ENCODE results near the gene SNX17. TPM values are rescaled to one million over a fixed set of nuclear protein-coding genes. Genes with fewer than 3 reads are reported as not detected.
A peak's percentile ranks its signal among the peaks of the same experiment; 100 is the strongest.

The SNX17 gene
- total and polyA plus RNA-seq, 2 of the 13 experiments (the other 11 are each of a cell fraction or from before 2014, with no cell fraction given), result 75.0 to 109 TPM

DNA sequence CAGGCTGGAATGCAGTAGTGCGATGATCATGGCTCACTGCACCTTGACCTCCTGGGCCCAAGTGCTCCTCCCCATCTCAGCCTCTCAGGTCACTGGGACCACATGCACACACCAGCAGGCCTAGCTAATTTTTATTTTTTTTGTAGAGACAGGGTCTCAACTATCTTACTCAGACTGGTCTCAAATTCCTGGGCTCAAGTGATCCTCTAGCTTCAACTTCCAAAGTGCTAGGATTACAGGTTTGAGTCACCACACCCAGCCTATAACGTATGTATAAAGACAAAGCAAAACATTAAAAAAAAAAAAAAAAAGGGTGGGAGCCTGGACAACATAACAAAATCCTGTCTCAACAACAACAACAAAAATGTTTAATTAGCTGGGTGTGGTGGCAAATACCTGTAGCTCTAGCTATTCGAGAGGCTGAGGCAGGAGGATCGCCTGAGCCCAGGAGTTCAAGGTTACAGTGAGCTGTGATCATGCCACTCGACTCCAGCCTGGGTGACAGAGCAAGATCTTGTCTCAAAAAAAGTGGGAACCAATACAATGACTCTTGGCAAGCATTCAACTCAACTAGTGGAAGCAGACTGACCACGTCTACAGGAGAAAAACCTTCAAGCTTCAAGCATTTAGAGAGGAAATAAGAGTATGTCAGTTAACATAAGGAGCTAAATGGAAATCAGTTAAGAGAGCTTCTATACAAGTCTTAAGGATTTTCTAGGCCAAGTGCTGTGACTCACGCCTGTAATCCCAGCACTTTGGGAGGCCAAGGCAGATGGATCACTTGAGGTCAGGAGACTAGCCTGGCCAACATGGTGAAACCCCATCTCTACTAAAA, 16.4 kb upstream of the SNX17 start (continued):
- TF ChIP-seq, protein P1, sequence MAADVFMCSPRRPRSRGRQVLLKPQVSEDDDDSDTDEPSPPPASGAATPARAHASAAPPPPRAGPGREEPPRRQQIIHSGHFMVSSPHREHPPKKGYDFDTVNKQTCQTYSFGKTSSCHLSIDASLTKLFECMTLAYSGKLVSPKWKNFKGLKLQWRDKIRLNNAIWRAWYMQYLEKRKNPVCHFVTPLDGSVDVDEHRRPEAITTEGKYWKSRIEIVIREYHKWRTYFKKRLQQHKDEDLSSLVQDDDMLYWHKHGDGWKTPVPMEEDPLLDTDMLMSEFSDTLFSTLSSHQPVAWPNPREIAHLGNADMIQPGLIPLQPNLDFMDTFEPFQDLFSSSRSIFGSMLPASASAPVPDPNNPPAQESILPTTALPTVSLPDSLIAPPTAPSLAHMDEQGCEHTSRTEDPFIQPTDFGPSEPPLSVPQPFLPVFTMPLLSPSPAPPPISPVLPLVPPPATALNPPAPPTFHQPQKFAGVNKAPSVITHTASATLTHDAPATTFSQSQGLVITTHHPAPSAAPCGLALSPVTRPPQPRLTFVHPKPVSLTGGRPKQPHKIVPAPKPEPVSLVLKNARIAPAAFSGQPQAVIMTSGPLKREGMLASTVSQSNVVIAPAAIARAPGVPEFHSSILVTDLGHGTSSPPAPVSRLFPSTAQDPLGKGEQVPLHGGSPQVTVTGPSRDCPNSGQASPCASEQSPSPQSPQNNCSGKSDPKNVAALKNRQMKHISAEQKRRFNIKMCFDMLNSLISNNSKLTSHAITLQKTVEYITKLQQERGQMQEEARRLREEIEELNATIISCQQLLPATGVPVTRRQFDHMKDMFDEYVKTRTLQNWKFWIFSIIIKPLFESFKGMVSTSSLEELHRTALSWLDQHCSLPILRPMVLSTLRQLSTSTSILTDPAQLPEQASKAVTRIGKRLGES (CRISPR knock-in tag; IDR thresholded peaks at IDR 0.05; ENCODE audit: borderline replicate concordance), result 0 out of 2 replicates have a peak, but pooled peaks have one; percentile 49
- TF ChIP-seq ZNF619 (CRISPR knock-in tag; IDR thresholded peaks at IDR 0.05), result peak; percentile 82; the same call in 1 of the 2 replicates
- peak; percentile 100 for TF ChIP-seq SP5 (CRISPR knock-in tag; IDR thresholded peaks at IDR 0.05; ENCODE audit: borderline replicate concordance, low read depth)
- TF ChIP-seq, protein P2, sequence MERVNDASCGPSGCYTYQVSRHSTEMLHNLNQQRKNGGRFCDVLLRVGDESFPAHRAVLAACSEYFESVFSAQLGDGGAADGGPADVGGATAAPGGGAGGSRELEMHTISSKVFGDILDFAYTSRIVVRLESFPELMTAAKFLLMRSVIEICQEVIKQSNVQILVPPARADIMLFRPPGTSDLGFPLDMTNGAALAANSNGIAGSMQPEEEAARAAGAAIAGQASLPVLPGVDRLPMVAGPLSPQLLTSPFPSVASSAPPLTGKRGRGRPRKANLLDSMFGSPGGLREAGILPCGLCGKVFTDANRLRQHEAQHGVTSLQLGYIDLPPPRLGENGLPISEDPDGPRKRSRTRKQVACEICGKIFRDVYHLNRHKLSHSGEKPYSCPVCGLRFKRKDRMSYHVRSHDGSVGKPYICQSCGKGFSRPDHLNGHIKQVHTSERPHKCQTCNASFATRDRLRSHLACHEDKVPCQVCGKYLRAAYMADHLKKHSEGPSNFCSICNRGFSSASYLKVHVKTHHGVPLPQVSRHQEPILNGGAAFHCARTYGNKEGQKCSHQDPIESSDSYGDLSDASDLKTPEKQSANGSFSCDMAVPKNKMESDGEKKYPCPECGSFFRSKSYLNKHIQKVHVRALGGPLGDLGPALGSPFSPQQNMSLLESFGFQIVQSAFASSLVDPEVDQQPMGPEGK (CRISPR knock-in tag; IDR thresholded peaks at IDR 0.05), result peak; percentile 41; the same call in 1 of the 2 replicates
- TF ChIP-seq ZNF160 (CRISPR knock-in tag; IDR thresholded peaks at IDR 0.05), result no peak
- no peak for TF ChIP-seq JARID2 (CRISPR knock-in tag; IDR thresholded peaks at IDR 0.05; ENCODE audit: insufficient replicate concordance)
- TF ChIP-seq TOPORS (CRISPR knock-in tag; IDR thresholded peaks at IDR 0.05), result no peak
- TF ChIP-seq NCOA2 (CRISPR knock-in tag; IDR thresholded peaks at IDR 0.05), result peak; percentile 20; the same call in 1 of the 2 replicates
- no peak for TF ChIP-seq ZNF674 (CRISPR knock-in tag; IDR thresholded peaks at IDR 0.05; ENCODE audit: low read depth)
- TF ChIP-seq, protein P3, sequence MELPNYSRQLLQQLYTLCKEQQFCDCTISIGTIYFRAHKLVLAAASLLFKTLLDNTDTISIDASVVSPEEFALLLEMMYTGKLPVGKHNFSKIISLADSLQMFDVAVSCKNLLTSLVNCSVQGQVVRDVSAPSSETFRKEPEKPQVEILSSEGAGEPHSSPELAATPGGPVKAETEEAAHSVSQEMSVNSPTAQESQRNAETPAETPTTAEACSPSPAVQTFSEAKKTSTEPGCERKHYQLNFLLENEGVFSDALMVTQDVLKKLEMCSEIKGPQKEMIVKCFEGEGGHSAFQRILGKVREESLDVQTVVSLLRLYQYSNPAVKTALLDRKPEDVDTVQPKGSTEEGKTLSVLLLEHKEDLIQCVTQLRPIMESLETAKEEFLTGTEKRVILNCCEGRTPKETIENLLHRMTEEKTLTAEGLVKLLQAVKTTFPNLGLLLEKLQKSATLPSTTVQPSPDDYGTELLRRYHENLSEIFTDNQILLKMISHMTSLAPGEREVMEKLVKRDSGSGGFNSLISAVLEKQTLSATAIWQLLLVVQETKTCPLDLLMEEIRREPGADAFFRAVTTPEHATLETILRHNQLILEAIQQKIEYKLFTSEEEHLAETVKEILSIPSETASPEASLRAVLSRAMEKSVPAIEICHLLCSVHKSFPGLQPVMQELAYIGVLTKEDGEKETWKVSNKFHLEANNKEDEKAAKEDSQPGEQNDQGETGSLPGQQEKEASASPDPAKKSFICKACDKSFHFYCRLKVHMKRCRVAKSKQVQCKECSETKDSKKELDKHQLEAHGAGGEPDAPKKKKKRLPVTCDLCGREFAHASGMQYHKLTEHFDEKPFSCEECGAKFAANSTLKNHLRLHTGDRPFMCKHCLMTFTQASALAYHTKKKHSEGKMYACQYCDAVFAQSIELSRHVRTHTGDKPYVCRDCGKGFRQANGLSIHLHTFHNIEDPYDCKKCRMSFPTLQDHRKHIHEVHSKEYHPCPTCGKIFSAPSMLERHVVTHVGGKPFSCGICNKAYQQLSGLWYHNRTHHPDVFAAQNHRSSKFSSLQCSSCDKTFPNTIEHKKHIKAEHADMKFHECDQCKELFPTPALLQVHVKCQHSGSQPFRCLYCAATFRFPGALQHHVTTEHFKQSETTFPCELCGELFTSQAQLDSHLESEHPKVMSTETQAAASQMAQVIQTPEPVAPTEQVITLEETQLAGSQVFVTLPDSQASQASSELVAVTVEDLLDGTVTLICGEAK (IDR thresholded peaks at IDR 0.05), result peak; percentile 65
- TF ChIP-seq, protein P3 (CRISPR knock-in tag; IDR thresholded peaks at IDR 0.05), result peak; percentile 65
- TF ChIP-seq REPIN1 (CRISPR knock-in tag; IDR thresholded peaks at IDR 0.05; ENCODE audit: borderline replicate concordance, low read depth), result 0 out of 2 replicates have a peak, but pooled peaks have one; percentile 26

Data from HepG2 (cell line).